Activated CD8-positive, alpha-beta memory T cell treated with anti-CD3 and anti-CD28 coated beads, Interleukin-2, amount 50 U/mL, for 1 hour (primary cell): ENCODE measurements around the gene CD99.
"Not testable (repeated sequence)": the region's sequence is repeated elsewhere in the genome, so short reads cannot be mapped to it uniquely, and the experiment has no call there.

Experiments
- DNase-seq: peaks from one replicate; pipeline ENCODE4 v3.0.0-alpha.2; 2020; ENCODE audit errors: extremely low read depth

Gene CD99

DNA sequence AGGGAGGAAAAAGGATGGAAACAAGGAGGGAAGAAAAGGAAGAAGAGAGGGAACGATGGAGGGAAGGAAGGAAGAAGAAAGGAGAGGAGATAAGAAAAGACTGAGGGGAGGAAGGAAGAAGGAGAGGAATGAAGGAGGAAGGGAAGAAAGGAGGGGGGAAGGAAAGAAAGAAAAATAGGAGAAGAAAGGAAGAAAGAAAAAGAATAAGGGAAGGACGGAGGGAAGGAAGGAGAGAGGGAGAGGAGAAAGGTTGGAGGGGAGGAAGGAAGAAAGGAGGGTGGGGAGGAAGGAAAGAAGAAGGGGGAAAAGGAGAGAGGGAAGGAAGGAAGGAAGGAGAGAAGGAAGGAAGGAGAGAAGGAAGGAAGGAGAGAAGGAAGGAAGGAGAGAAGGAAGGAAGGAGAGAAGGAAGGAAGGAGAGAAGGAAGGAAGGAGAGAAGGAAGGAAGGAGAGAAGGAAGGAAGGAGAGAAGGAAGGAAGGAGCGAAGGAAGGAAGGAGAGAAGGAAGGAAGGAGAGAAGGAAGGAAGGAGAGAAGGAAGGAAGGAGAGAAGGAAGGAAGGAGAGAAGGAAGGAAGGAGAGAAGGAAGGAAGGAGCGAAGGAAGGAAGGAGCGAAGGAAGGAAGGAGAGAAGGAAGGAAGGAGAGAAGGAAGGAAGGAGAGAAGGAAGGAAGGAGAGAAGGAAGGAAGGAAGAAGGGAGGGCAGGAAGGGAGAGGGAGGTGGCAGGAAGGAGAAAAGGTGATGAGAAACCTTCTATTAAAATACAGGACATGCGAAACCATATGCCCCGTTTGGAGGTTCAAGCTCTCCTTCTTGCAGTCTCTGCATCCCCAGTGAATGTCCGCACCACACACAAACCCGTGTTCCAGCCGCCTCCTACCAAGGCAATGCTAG lies 82.3 kb downstream of the CD99 start:
- DNase-seq, result not testable (repeated sequence)

- no peak for DNase-seq
Measured at GRCh38 chrX:2774057-2774456, 83.0 kb downstream of the CD99 start.

GRCh38 chrX:2774776-2775175 lies 83.7 kb downstream of the CD99 start:
- DNase-seq, result no peak

DNA sequence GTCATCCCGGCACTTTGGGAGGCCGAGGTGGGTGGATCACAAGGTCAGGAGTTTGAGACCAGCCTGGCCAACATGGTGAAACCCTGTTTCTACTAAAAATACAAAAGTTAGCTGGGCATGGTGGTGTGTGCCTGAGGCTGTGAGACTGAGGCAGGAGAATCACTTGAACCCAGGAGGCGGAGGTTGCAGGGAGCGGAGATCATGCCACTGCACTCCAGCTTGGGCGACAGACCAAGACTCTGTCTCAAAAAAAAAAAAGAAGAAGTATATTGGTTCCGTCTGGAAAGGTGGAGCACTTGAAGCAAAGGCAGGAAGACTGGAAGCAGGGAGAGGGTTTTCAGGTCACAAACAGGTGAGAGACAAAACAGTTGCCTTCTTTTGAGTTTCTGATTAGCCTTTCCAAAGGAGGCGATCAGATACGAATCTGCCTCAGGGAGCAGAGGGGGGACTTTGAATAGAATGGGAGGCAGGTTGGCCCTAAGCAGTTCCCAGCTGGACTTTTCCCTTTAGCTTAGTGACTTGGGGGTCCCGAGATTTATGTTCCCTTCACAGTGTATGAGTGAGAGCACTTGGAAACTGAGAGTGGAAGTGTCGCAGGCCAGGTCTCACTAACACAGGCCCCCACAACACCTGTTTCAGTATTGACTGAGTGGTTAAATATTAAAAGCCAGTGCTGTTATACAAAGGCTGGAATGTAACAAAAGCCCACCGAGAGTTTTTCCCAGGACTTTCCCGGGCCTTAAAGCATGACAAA lies 89.6 kb downstream of the CD99 start:
- not testable (repeated sequence) for DNase-seq

- DNase-seq, result no peak
Measured at GRCh38 chrX:2781226-2781571, 90.1 kb downstream of the CD99 start.

- DNase-seq, result no peak
Measured at GRCh38 chrX:2781698-2782097, 90.6 kb downstream of the CD99 start.

DNA sequence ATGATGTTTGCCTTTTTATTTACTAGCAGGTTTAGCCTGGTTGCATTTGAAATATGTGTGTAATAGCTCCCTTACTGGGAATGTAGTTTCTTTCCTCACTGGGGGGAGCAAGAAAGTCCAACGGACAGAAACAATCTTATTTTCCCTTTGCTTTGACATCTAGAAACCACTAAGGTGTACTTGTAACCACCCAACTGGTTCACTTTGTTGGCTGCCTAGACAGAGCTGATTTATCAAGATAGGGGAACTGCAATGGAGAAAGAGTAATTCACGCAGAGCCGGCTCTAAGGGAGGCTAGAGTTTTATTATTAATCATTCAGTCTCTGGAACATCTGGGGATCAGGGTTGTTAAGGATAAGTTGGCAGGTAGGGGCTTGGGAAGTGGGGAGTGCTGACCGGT lies 91.1 kb downstream of the CD99 start:
- no peak for DNase-seq

- DNase-seq, result no peak
Measured at GRCh38 chrX:2782778-2783177, 91.7 kb downstream of the CD99 start.

GRCh38 chrX:2784026-2784425 lies 92.9 kb downstream of the CD99 start:
- no peak for DNase-seq

GRCh38 chrX:2785538-2785937 lies 94.4 kb downstream of the CD99 start:
- no peak for DNase-seq

GRCh38 chrX:2788980-2789379 lies 97.9 kb downstream of the CD99 start:
- no peak for DNase-seq

GRCh38 chrX:2789569-2789968 lies 98.5 kb downstream of the CD99 start:
- no peak for DNase-seq
